Vagina (tissue), 2 donors: Measurements from ENCODE around the gene KCNJ10. TPM values are rescaled to one million over a fixed set of nuclear protein-coding genes. Genes with fewer than 3 reads are reported as not detected.

Experiments
- DNase-seq, 2 donors: peaks; one replicate each; pipeline ENCODE4 v3.0.0-alpha.2; 2017; ENCODE audit errors: extremely low spot score in 2 of 2
- H3K27ac ChIP-seq: fragments of 200-600 bp; sonication (generic); one replicate; pipeline ENCODE4 v1.5.1; 2019
- H3K27me3 ChIP-seq: fragments of 200-600 bp; sonication (generic); one replicate; pipeline ENCODE4 v1.5.1; 2019
- H3K36me3 ChIP-seq, 2 donors: fragments of 200-600 bp; sonication (generic); one replicate each; pipeline ENCODE4 v1.5.1; 2017 to 2019
- H3K4me1 ChIP-seq: fragments of 200-600 bp; sonication (generic); one replicate; pipeline ENCODE4 v1.5.1; 2019
- H3K4me3 ChIP-seq, 2 donors: fragments of 200-600 bp; sonication (generic); 1 replicate in 1 of 2; 2 replicates in 1 of 2; pipeline ENCODE4 v1.5.1; 2016 to 2019
- H3K9me3 ChIP-seq: fragments of 200-600 bp; sonication (generic); one replicate; pipeline ENCODE4 v1.5.1; 2019
- POLR2A ChIP-seq, 2 donors: fragments of 450-650 bp; IDR thresholded peaks; one replicate each; pipeline ENCODE4 v1.6.1; 2017; ENCODE audit warnings: antibody characterized with exemption in 2 of 2, mild to moderate bottlenecking in 2 of 2, moderate library complexity in 2 of 2
- POLR2AphosphoS5 ChIP-seq, 2 donors: sonication (generic); formaldehyde crosslinking; IDR thresholded peaks; one replicate each; pipeline ENCODE4 v1.9.0; 2017; ENCODE audit warnings: antibody characterized with exemption in 2 of 2, mild to moderate bottlenecking in 2 of 2, low read depth in 1 of 2; ENCODE audit not compliant: insufficient read depth in 1 of 2
- intact Hi-C: fragments of 100-400 bp; cut with DNase I; formaldehyde crosslinking; loops from one replicate; pipeline ENCODE4 v1.15.1; 2023
- total RNA-seq: library from RNA; depleted of rRNA; stranded (reverse); fragments of >200 nt; gene quantifications from one replicate; pipeline ENCODE4 v1.2.3, GENCODE V29; 2016
- TF ChIP-seq, protein P1 (sequence below), 3 experiments: fragments of 450-650 bp in 2 of 3; fragments of 200-600 bp in 1 of 3; sonication (generic) in 1 of 3; IDR thresholded peaks; one replicate each; pipeline ENCODE4 v1.5.1; 2017 to 2019; ENCODE audit warnings: antibody characterized with exemption in 3 of 3, mild to moderate bottlenecking in 2 of 3, moderate library complexity in 2 of 3

KCNJ10 gene
- total RNA-seq, 1 donor from 2014 or later, result not detected

DNA sequence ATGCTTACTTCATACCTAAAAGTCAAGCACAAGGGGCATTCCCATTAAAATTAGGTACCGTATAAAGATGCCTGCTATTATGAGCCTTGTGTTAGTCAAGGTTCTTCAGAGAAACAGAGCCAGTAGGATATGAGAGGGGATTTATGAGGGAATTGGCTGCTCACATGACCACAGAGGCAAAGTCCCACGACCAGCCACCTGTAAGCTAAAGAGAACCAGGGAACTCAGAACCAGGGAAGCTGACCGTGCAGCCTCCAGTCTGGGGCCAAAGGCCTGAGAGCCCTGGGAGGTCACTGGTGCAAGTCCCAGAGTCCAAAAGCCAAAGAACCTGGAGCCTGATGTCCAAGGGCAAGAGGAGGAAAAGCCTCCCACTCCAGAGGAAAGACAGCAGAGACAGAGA is 58.2 kb downstream of the KCNJ10 start:
- no peaks in the 10 kb centered on the region for H3K4me1 ChIP-seq
- intact Hi-C loops, result no loop called here
- H3K4me3 ChIP-seq, result no peak overlapping the region
- DNase-seq, result no peak
- H3K9me3 ChIP-seq, result no peaks in the 10 kb centered on the region
- no peaks in the 10 kb centered on the region for H3K36me3 ChIP-seq
- no peak overlapping the region for H3K27ac ChIP-seq
- H3K27me3 ChIP-seq, result no peaks in the 10 kb centered on the region
- TF ChIP-seq, protein P1, sequence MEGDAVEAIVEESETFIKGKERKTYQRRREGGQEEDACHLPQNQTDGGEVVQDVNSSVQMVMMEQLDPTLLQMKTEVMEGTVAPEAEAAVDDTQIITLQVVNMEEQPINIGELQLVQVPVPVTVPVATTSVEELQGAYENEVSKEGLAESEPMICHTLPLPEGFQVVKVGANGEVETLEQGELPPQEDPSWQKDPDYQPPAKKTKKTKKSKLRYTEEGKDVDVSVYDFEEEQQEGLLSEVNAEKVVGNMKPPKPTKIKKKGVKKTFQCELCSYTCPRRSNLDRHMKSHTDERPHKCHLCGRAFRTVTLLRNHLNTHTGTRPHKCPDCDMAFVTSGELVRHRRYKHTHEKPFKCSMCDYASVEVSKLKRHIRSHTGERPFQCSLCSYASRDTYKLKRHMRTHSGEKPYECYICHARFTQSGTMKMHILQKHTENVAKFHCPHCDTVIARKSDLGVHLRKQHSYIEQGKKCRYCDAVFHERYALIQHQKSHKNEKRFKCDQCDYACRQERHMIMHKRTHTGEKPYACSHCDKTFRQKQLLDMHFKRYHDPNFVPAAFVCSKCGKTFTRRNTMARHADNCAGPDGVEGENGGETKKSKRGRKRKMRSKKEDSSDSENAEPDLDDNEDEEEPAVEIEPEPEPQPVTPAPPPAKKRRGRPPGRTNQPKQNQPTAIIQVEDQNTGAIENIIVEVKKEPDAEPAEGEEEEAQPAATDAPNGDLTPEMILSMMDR (IDR thresholded peaks at IDR 0.05), result no peak
- TF ChIP-seq POLR2AphosphoS5 (IDR thresholded peaks at IDR 0.05; ENCODE audit: insufficient read depth in 1 of 2, low read depth in 1 of 2) (no peak), POLR2A (IDR thresholded peaks at IDR 0.05) (no peak)

DNA sequence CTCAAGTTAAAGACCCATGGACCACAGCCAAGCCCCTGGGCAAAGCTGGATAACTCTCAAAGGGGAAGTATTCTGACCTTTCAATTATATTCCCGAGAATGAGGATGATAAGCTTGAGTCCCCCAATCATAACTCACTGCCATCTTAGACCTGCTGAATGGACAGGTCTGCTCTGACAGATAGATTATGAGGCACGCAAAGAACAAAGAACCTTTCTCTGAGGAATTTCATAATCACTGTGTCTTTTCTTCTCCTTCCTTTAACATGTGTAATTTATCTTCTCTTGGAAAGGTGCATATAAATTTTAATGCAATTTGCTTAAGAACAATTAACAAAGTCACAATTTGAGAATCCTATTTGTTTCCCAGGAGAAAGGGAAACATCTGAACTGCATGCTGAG is 60.2 kb downstream of the KCNJ10 start:
- no peaks in the 10 kb centered on the region for H3K27me3 ChIP-seq
- no peak overlapping the region for H3K4me3 ChIP-seq
- H3K4me1 ChIP-seq, result no peaks in the 10 kb centered on the region
- H3K27ac ChIP-seq, result no peak overlapping the region
- no peaks in the 10 kb centered on the region for H3K36me3 ChIP-seq
- no peak for DNase-seq
- intact Hi-C loops, result no loop called here
- TF ChIP-seq, protein P1 (IDR thresholded peaks at IDR 0.05), result no peak
- TF ChIP-seq POLR2AphosphoS5 (IDR thresholded peaks at IDR 0.05; ENCODE audit: insufficient read depth in 1 of 2, low read depth in 1 of 2) (no peak), POLR2A (IDR thresholded peaks at IDR 0.05) (no peak)
- no peaks in the 10 kb centered on the region for H3K9me3 ChIP-seq

DNA sequence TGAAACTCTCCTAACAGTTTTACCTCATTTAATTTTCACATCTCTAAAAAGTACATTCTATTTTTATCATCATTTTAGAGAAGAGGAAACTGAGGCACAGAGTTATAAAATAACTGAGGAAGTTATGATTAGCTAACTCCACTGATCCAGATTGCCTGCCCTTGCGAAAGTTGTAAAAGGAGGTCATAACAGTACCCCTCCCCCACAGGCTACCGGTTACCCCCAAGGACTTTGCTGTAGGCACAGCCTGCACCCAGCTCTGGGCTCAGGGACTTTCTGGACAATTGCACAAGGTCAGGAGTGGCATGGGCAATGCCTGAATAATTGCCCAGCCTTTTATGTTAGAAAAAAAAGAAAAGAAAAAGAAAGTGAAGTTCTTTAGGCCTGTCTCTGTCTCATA is 60.9 kb downstream of the KCNJ10 start:
- TF ChIP-seq POLR2AphosphoS5 (IDR thresholded peaks at IDR 0.05; ENCODE audit: insufficient read depth in 1 of 2, low read depth in 1 of 2) (no peak), POLR2A (IDR thresholded peaks at IDR 0.05) (no peak)
- TF ChIP-seq, protein P1 (IDR thresholded peaks at IDR 0.05), result no peak
- H3K36me3 ChIP-seq, result no peaks in the 10 kb centered on the region
- H3K27ac ChIP-seq, result no peak overlapping the region
- intact Hi-C loops, result no loop called here
- no peaks in the 10 kb centered on the region for H3K27me3 ChIP-seq
- DNase-seq, result no peak
- H3K4me1 ChIP-seq, result no peaks in the 10 kb centered on the region
- no peaks in the 10 kb centered on the region for H3K9me3 ChIP-seq
- H3K4me3 ChIP-seq, result no peak overlapping the region

DNA sequence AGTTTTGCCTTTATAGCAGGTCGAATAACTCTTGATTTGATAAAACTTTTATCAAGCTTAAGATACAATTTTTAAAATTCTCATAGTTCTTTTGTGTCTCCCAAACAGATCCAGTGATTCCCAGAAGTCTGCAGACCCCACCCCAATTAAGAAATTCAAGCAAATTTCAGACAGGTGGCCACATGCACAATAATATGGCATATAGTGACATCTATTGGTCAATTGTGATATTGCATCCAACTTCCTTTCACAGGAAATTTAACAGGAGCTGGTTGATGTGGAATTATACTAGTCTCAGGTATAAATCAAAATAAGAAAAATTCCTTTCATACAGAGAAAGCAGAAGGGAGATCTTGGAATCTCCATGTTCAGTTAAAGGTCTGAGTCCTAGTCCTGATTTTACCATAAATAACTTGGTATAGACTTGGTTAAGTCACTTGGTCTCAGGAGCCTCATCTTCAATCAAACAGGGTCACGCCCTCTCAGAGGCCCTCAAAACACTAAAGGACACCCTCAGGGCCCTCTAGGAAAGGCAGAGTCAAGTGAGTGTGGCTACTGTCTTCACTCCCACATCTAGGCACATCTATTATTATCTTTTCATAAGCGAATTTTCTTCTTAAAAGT is 62.3 kb downstream of the KCNJ10 start:
- Histone ChIP-seq H3K27me3 (no peaks in the 10 kb centered on the region), H3K27ac (no peak overlapping the region), H3K36me3 (no peaks in the 10 kb centered on the region), H3K9me3 (no peaks in the 10 kb centered on the region), H3K4me1 (no peaks in the 10 kb centered on the region), H3K4me3 (no peak overlapping the region)
- TF ChIP-seq, protein P1 (IDR thresholded peaks at IDR 0.05), result peak in 2 of 3 experiments; percentile 72 to 79
- no peak for TF ChIP-seq POLR2A (IDR thresholded peaks at IDR 0.05)
- DNase-seq, result no peak
- intact Hi-C loops, result loop anchor here (2.0 kb wide), 1 partner anchor 71 kb away; no protein-coding TSS in a partner anchor

DNA sequence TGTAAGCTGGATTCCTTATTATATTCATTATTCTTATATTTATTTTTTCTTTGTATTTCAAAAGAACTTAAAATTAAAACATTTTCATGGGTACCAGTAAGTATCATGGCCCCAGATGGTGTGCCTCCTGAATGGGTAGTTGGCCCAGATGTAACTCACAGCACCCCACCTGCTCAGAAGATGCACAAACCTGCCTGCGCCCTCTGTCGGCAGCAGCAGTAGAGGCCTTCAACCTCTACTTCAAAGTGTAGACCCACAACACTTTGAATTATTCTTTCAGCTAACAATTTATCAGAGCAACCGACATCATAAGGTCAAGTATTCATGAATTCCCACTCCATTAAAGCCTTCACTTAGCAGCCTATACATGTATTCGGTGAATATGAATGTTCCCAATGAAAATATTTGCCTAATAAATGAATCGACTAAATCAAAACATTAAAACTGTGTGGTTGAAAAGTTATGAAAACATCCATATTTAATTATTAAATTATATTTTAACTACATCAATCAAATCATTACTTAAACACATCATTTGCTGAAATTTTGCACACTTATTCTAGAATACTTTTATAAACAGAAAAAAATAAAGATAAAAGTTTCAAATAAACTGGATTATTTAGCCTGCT is 63.5 kb downstream of the KCNJ10 start:
- TF ChIP-seq, protein P1 (IDR thresholded peaks at IDR 0.05), result peak in 2 of 3 experiments; percentile 54 to 60
- no peak for TF ChIP-seq POLR2A (IDR thresholded peaks at IDR 0.05)
- no peak overlapping the region for H3K4me3 ChIP-seq
- H3K36me3 ChIP-seq, result no peaks in the 10 kb centered on the region
- no peaks in the 10 kb centered on the region for H3K9me3 ChIP-seq
- H3K4me1 ChIP-seq, result no peaks in the 10 kb centered on the region
- intact Hi-C loops, result loop anchor here (2.0 kb wide), 1 partner anchor 70 kb away; no protein-coding TSS in a partner anchor
- H3K27ac ChIP-seq, result no peak overlapping the region
- H3K27me3 ChIP-seq, result no peaks in the 10 kb centered on the region
- DNase-seq, result no peak
